T-cell (primary cell): ENCODE data around the gene TLL2. TPM values are rescaled to one million over a fixed set of nuclear protein-coding genes. Genes with fewer than 3 reads are reported as not detected.

Source experiments
- ATAC-seq, 4 experiments: fragments of 200-7000 bp in 3 of 4; fragments of 150-1000 bp in 1 of 4; cut with Tn5 transposase; replicated peaks in 1 of 4; 1 replicate in 3 of 4; 2 replicates in 1 of 4; pipeline ENCODE4 v1.10.0; 2021; ENCODE audit warnings: moderate library complexity in 3 of 4, mild to moderate bottlenecking in 2 of 4, moderate number of reproducible peaks in 1 of 4
- CTCF ChIA-PET, 2 donors: fragments of 300-600 bp; sonication (Branson Sonifier 250); formaldehyde crosslinking; loops; one replicate each; lab custom pipeline; 2022; ENCODE audit warnings: antibody characterized with exemption in 2 of 2; lab: Charles Lee
- POLR2A ChIA-PET, 2 donors: fragments of 300-600 bp; sonication (Branson Sonifier 250); formaldehyde crosslinking; loops; one replicate each; lab custom pipeline; 2022; ENCODE audit warnings: antibody characterized with exemption in 2 of 2; lab: Charles Lee
- DNase-seq, 35 experiments: peaks; one replicate each; pipeline versions ENCODE4 v3.0.0 to v3.0.0-alpha.2; 2013 to 2023
- H3K27ac ChIP-seq: one replicate; pipeline ENCODE4 v1.5.1; 2013; ENCODE audit warnings: low read length
- H3K27me3 ChIP-seq, 2 experiments: replicated peaks in 1 of 2; 1 replicate in 1 of 2; 2 replicates in 1 of 2; pipeline versions ENCODE4 v1.6.1 to v1.7.0; 2013; ENCODE audit warnings: low read length in 1 of 2, mixed read lengths in 1 of 2; ENCODE audit not compliant: control insufficient read depth in 2 of 2, insufficient read depth in 2 of 2; ENCODE audit errors: extremely low read depth in 1 of 2
- H3K36me3 ChIP-seq, 2 donors: 1 replicate in 1 of 2; 2 replicates in 1 of 2; pipeline versions ENCODE4 v1.6.1 to v1.7.0; 2013; ENCODE audit warnings: low read length in 1 of 2; ENCODE audit not compliant: control insufficient read depth in 2 of 2, insufficient read depth in 1 of 2; ENCODE audit errors: extremely low read depth in 1 of 2
- H3K4me1 ChIP-seq, 2 experiments: 1 replicate in 1 of 2; 2 replicates in 1 of 2; pipeline versions ENCODE4 v1.6.1 to v1.7.0; 2013; ENCODE audit warnings: low read length in 2 of 2, mixed read lengths in 1 of 2; ENCODE audit not compliant: insufficient read depth in 2 of 2, control insufficient read depth in 1 of 2; ENCODE audit errors: extremely low read depth in 1 of 2
- H3K4me3 ChIP-seq, 2 donors: 1 replicate in 1 of 2; 2 replicates in 1 of 2; pipeline versions ENCODE4 v1.5.1 to v1.7.0; 2013; ENCODE audit warnings: mild to moderate bottlenecking in 2 of 2, low read length in 1 of 2, moderate library complexity in 1 of 2; ENCODE audit not compliant: control insufficient read depth in 1 of 2; ENCODE audit errors: extremely low read depth in 1 of 2
- H3K9me3 ChIP-seq: 2 replicates; pipeline ENCODE4 v1.7.0; 2013
- H3K27ac Mint-ChIP-seq, 2 donors: one replicate each; pipeline ENCODE4 v1.8.0; 2020 to 2021; ENCODE audit warnings: mild to moderate bottlenecking in 2 of 2, mixed read lengths in 2 of 2
- H3K27me3 Mint-ChIP-seq, 2 donors: one replicate each; pipeline ENCODE4 v1.8.0; 2021 to 2022; ENCODE audit warnings: mixed read lengths in 2 of 2
- H3K36me3 Mint-ChIP-seq: one replicate; pipeline ENCODE4 v1.8.0; 2021; ENCODE audit warnings: mixed read lengths
- H3K4me1 Mint-ChIP-seq, 3 donors: one replicate each; pipeline ENCODE4 v1.8.0; 2020 to 2022; ENCODE audit warnings: mixed read lengths in 3 of 3, mild to moderate bottlenecking in 1 of 3
- H3K4me3 Mint-ChIP-seq, 3 donors: one replicate each; pipeline ENCODE4 v1.8.0; 2020 to 2022; ENCODE audit warnings: mild to moderate bottlenecking in 3 of 3, mixed read lengths in 3 of 3, moderate library complexity in 3 of 3
- H3K9me3 Mint-ChIP-seq, 3 donors: one replicate each; pipeline ENCODE4 v1.8.0; 2020 to 2022; ENCODE audit warnings: mixed read lengths in 3 of 3
- WGBS: methylation state at CpG from one replicate; pipeline ENCODE4 v1.1.5; 2013; ENCODE audit warnings: missing lambda C conversion rate; ENCODE audit not compliant: insufficient coverage; 5-methylcytosine and 5-hydroxymethylcytosine counted together
- total RNA-seq, 35 experiments: library from RNA in 6 of 35; stranded (reverse) in 6 of 35; fragments of 120-200 nt in 1 of 35; gene quantifications; one replicate each; pipeline versions ENCODE4 v1.2.1 to v1.2.4 and lab custom pipeline; 2013 to 2026

Gene TLL2
- total RNA-seq, 5 donors from 2014 or later (not counting 1 experiment from before 2014, with no cell fraction given): 0.15 to 0.32 (median 0.23) TPM; not detected in 2

GRCh38 chr10:96502561-96503282, 11.0 kb downstream of the TLL2 start:
- no peak overlapping the region for H3K4me3 ChIP-seq
- no peak overlapping the region for H3K27ac ChIP-seq
- 86% methylated on average over 6 of the region's 7 CpGs for WGBS
- no peak overlapping the region for H3K27ac Mint-ChIP-seq
- CTCF ChIA-PET: no interaction called here
- H3K4me3 Mint-ChIP-seq: no peak overlapping the region
- H3K27me3 ChIP-seq: peaks cover 0 to 7% of the 10 kb centered on the region in 2 experiments
- ATAC-seq: no peak
- no peaks in the 10 kb centered on the region for H3K4me1 Mint-ChIP-seq
- no peak for DNase-seq
- peaks cover 11 to 22% of the 10 kb centered on the region in 2 donors for H3K27me3 Mint-ChIP-seq
- POLR2A ChIA-PET: no interaction called here
- H3K9me3 ChIP-seq: no peaks in the 10 kb centered on the region
- no peaks in the 10 kb centered on the region for H3K36me3 ChIP-seq
- H3K36me3 Mint-ChIP-seq: no peaks in the 10 kb centered on the region
- no peaks in the 10 kb centered on the region for H3K9me3 Mint-ChIP-seq
- H3K4me1 ChIP-seq: no peaks in the 10 kb centered on the region

DNA sequence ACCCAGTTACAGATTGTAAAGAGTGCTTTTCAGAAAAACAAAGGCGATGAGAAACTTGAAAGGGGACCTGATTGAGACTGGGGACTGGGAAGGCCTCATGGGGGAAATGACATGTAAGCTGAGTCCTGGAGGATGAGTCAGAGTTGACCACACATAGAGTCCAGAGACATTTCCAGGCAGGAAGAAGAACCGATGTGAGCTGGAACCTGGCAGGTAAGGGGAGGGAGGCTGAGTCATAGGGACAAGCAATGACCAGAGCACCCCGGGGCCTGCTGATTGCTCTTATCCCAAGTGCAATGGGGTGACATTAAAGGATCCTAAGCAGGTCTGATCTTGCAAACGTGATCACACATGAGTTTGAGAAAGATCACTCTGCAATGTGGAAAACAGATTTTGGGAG, 11.7 kb downstream of the TLL2 start:
- Mint-ChIP-seq H3K4me3 (no peak overlapping the region), H3K27ac (no peak overlapping the region), H3K36me3 (no peaks in the 10 kb centered on the region), H3K27me3 (peaks cover 16 to 19% of the 10 kb centered on the region in 2 donors), H3K4me1 (no peaks in the 10 kb centered on the region), H3K9me3 (no peaks in the 10 kb centered on the region)
- 69% methylated on average over 4 of the region's 4 CpGs for WGBS
- DNase-seq: no peak
- Histone ChIP-seq H3K4me1 (no peaks in the 10 kb centered on the region), H3K27ac (no peak overlapping the region), H3K4me3 (no peak overlapping the region), H3K36me3 (no peaks in the 10 kb centered on the region), H3K9me3 (no peaks in the 10 kb centered on the region), H3K27me3 (peaks cover 0 to 7% of the 10 kb centered on the region in 2 experiments)
- ChIA-PET CTCF (interaction anchor here in 1 of 2 donors (0.6 kb wide), 1 partner anchor 35 kb away, joined by 3 read pairs; no protein-coding TSS in a partner anchor), POLR2A (no interaction called here)
- no peak for ATAC-seq

DNA sequence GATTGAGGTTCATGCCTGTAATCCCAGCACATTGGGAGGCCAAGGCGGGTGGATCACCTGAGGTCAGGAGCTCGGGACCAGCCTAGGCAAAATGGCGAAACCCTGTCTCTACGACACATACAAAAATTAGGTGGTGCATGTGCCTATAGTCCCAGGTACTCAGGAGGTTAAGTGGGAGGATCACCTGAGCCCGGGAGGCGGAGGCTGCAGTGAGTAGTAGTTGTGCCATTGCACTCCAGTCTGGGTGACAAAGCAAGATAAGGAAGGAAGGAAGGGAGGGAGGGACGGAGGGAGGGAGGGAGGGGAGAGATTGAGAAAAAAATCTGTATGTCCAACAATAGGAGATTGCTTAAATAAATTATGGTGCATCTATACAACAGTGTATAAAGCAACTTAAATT, 13.2 kb downstream of the TLL2 start:
- Mint-ChIP-seq H3K27ac (no peak overlapping the region), H3K9me3 (no peaks in the 10 kb centered on the region), H3K4me3 (no peak overlapping the region), H3K4me1 (no peaks in the 10 kb centered on the region), H3K27me3 (peaks cover 16 to 21% of the 10 kb centered on the region in 2 donors), H3K36me3 (no peaks in the 10 kb centered on the region)
- no peak overlapping the region for H3K27ac ChIP-seq
- H3K27me3 ChIP-seq: peaks cover 0 to 7% of the 10 kb centered on the region in 2 experiments
- no peak overlapping the region for H3K4me3 ChIP-seq
- POLR2A ChIA-PET: no interaction called here
- 64% methylated on average over 5 of the region's 7 CpGs for WGBS
- CTCF ChIA-PET: interaction anchor here in 1 of 2 donors (0.6 kb wide), 1 partner anchor 24 kb away, joined by 3 read pairs; no protein-coding TSS in a partner anchor
- no peak for DNase-seq
- no peaks in the 10 kb centered on the region for H3K4me1 ChIP-seq
- ATAC-seq: no peak
- H3K36me3 ChIP-seq: no peaks in the 10 kb centered on the region
- no peaks in the 10 kb centered on the region for H3K9me3 ChIP-seq

DNA sequence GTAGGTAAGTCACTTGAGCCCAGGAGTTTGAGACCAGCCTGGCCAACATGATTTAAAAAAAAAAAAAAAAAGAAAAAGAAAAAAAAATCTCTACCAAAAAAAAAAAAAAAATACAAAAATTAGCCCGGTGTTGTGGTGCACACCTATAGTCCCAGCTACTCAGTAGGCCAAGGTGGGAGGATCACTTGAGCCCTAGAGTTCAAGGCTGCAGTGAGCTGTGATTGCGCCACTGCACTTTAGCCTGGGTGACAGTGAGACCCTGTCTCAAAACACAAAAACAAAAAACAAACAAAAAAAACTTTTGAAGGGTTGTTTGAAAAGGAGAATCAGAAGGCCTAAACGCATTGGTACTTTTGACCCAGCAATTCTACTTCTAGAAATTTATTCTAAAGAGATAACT, 13.7 kb downstream of the TLL2 start:
- no peaks in the 10 kb centered on the region for H3K36me3 ChIP-seq
- H3K4me3 Mint-ChIP-seq: no peak overlapping the region
- no peak overlapping the region for H3K27ac Mint-ChIP-seq
- H3K27ac ChIP-seq: no peak overlapping the region
- WGBS: no CpG with 5 or more reads among the region's 3 CpGs
- no peaks in the 10 kb centered on the region for H3K4me1 Mint-ChIP-seq
- no peaks in the 10 kb centered on the region for H3K9me3 ChIP-seq
- ATAC-seq (no peak), DNase-seq (no peak)
- no peak overlapping the region for H3K4me3 ChIP-seq
- H3K36me3 Mint-ChIP-seq: no peaks in the 10 kb centered on the region
- POLR2A ChIA-PET: interaction anchor here in 1 of 2 donors (0.6 kb wide), 1 partner anchor 262 kb away, joined by 3 read pairs; no protein-coding TSS in a partner anchor
- H3K27me3 Mint-ChIP-seq: peaks cover 17 to 23% of the 10 kb centered on the region in 2 donors
- H3K4me1 ChIP-seq: no peaks in the 10 kb centered on the region
- H3K27me3 ChIP-seq: peaks cover 0 to 7% of the 10 kb centered on the region in 2 experiments
- no peaks in the 10 kb centered on the region for H3K9me3 Mint-ChIP-seq
- CTCF ChIA-PET: interaction anchor here in 1 of 2 donors (0.6 kb wide), 1 partner anchor 60 kb away, joined by 3 read pairs; no protein-coding TSS in a partner anchor

DNA sequence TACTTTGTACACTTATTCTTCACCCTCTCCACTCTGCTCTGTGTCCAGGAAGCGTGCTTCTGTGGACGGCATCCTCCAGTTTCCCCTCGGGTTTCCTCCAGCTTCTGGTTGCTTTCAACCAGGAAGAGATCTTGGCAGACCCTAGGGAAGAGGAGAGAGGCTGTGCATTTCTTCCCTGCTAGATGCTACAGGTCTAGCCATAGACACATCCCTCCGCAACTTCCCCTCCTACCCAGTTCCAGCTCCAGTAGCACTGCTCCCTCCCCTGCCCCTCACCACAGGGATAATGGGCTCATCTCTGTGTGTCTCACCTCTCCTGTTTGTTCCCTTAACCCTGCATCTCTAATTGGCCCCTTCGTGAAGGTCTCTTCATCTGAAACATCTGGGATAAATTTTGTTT, 16.3 kb downstream of the TLL2 start:
- no peak for ATAC-seq
- Histone ChIP-seq H3K4me1 (no peaks in the 10 kb centered on the region), H3K4me3 (no peak overlapping the region), H3K27me3 (peaks cover 0 to 11% of the 10 kb centered on the region in 2 experiments), H3K9me3 (no peaks in the 10 kb centered on the region), H3K27ac (no peak overlapping the region), H3K36me3 (no peaks in the 10 kb centered on the region)
- DNase-seq: no peak
- H3K4me1 Mint-ChIP-seq: no peaks in the 10 kb centered on the region
- WGBS: no CpG with 5 or more reads among the region's 5 CpGs
- no peak overlapping the region for H3K27ac Mint-ChIP-seq
- H3K4me3 Mint-ChIP-seq: no peak overlapping the region
- H3K27me3 Mint-ChIP-seq: peaks cover 30 to 31% of the 10 kb centered on the region in 2 donors
- ChIA-PET POLR2A (no interaction called here), CTCF (no interaction called here)
- no peaks in the 10 kb centered on the region for H3K9me3 Mint-ChIP-seq
- no peaks in the 10 kb centered on the region for H3K36me3 Mint-ChIP-seq

- Histone ChIP-seq H3K27me3 (peaks cover 0 to 11% of the 10 kb centered on the region in 2 experiments), H3K36me3 (no peaks in the 10 kb centered on the region), H3K4me1 (no peaks in the 10 kb centered on the region), H3K27ac (no peak overlapping the region), H3K9me3 (no peaks in the 10 kb centered on the region), H3K4me3 (no peak overlapping the region)
- no peak for ATAC-seq
- ChIA-PET CTCF (no interaction called here), POLR2A (no interaction called here)
- DNase-seq: no peak
- Mint-ChIP-seq H3K36me3 (no peaks in the 10 kb centered on the region), H3K27me3 (peaks cover 22 to 31% of the 10 kb centered on the region in 2 donors), H3K4me3 (no peak overlapping the region), H3K27ac (no peak overlapping the region), H3K4me1 (no peaks in the 10 kb centered on the region), H3K9me3 (no peaks in the 10 kb centered on the region)
- WGBS: 80% methylated on average over 5 of the region's 6 CpGs
These were observed 17.3 kb downstream of the TLL2 start for GRCh38 chr10:96496281-96496925.
